ENCODE results near the gene CSGALNACT2. TPM values are rescaled to one million over a fixed set of nuclear protein-coding genes. Genes with fewer than 3 reads are reported as not detected.

The CSGALNACT2 gene
- polyA plus RNA-seq, 1 experiment = 14.1 TPM

DNA sequence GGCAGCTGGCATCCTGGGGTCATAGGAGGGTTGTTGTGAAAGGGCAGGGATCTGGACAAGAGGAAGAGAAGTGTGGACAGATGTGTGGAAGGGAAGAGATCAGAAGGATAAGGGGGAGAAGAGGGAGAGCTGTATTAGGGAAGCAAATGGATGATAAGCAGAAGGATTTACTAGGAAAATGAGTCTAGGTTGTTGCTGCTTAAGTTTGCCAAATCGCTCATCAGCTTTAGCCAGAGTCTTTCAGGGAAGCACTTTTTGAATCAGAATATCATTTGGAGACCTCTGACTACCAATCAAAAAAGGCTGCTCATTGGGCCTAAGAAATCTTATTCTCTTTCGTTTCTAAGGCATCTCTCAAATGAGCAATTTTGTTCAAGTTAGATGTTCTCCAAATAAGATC is 2.6 kb upstream of the CSGALNACT2 start:
- Histone ChIP-seq H3K4me3 (ENCODE audit: low read depth, low read length) (no peak overlapping the region), H3K27me3 (ENCODE audit: control insufficient read depth, insufficient read depth, low read length) (no peaks in the 10 kb centered on the region), H3K36me3 (ENCODE audit: control insufficient read depth, insufficient read depth, low read length) (no peaks in the 10 kb centered on the region)
- TF ChIP-seq CTCF (IDR thresholded peaks at IDR 0.05; ENCODE audit: insufficient read depth, low read depth, low read length) = no peak
- ChIA-PET POLR2A (no interaction called here), CTCF (interaction anchor here (1.2 kb wide), 1 partner anchor 66 kb away, joined by 5 read pairs; no protein-coding TSS in a partner anchor)
- DNase-seq (ENCODE audit: low read depth) = no peak

- ChIA-PET CTCF (no interaction called here), POLR2A (no interaction called here)
- H3K4me3 ChIP-seq (ENCODE audit: low read depth, low read length) = no peak overlapping the region
- H3K36me3 ChIP-seq (ENCODE audit: control insufficient read depth, insufficient read depth, low read length) = no peaks in the 10 kb centered on the region
- no peak for DNase-seq (ENCODE audit: low read depth)
- H3K27me3 ChIP-seq (ENCODE audit: control insufficient read depth, insufficient read depth, low read length) = no peaks in the 10 kb centered on the region
- no peak for TF ChIP-seq CTCF (IDR thresholded peaks at IDR 0.05; ENCODE audit: insufficient read depth, low read depth, low read length)
Observed at GRCh38 chr10:43136432-43136831, 1.8 kb upstream of the CSGALNACT2 start.

DNA sequence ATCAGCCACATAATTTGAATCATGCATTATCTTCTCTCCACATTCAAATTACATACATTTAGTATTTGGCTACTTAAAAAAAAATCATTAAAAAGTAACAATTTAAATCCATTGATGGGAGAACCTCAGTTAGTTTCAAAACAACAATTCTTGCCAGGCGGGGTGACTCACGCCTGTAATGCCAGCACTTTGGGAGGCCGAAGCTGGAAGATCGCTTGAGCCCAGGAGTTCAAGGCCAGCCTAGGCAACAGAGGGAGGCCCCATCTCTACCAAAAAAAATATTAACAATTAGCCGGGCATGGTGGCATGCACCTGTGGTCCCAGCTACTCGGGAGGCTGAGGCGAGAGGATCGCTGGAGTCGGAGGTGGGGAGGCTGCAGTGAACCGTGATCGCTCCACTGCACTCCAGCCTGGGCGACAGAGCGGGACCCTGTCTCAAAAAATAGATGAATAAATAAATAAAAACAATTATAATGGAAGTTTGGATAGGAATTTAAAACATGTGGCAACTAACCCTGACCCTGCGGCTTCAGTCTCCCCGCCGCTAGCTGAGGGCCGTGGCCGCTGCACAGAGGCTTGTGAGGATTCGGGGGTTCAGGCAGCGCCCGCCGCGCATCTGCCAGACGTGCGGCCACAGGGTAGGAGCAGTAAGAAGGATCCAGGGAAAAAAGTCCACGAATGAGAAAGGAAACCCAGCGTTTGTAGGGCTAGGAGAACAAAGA is 1.1 kb upstream of the CSGALNACT2 start:
- H3K27me3 ChIP-seq (ENCODE audit: control insufficient read depth, insufficient read depth, low read length) = no peaks in the 10 kb centered on the region
- H3K4me3 ChIP-seq (ENCODE audit: low read depth, low read length) = peak overlapping the region; percentile 73
- ChIA-PET POLR2A (no interaction called here), CTCF (interaction anchor here (1.0 kb wide), 1 partner anchor 23 kb away, joined by 3 read pairs; no protein-coding TSS in a partner anchor)
- no peaks in the 10 kb centered on the region for H3K36me3 ChIP-seq (ENCODE audit: control insufficient read depth, insufficient read depth, low read length)
- DNase-seq (ENCODE audit: low read depth) = no peak
- no peak for TF ChIP-seq CTCF (IDR thresholded peaks at IDR 0.05; ENCODE audit: insufficient read depth, low read depth, low read length)

GRCh38 chr10:43137717-43138020 is 576 bp upstream of the CSGALNACT2 start:
- no peak for DNase-seq (ENCODE audit: low read depth)
- H3K36me3 ChIP-seq (ENCODE audit: control insufficient read depth, insufficient read depth, low read length) = no peaks in the 10 kb centered on the region
- CTCF ChIA-PET = interaction anchor here (0.7 to 1.7 kb wide), 3 partner anchors 23 to 67 kb away, joined by 3 to 4 read pairs (median 4); no protein-coding TSS in a partner anchor
- peak overlapping the region; percentile 73 for H3K4me3 ChIP-seq (ENCODE audit: low read depth, low read length)
- H3K27me3 ChIP-seq (ENCODE audit: control insufficient read depth, insufficient read depth, low read length) = no peaks in the 10 kb centered on the region
- POLR2A ChIA-PET = no interaction called here
- no peak for TF ChIP-seq CTCF (IDR thresholded peaks at IDR 0.05; ENCODE audit: insufficient read depth, low read depth, low read length)

DNA sequence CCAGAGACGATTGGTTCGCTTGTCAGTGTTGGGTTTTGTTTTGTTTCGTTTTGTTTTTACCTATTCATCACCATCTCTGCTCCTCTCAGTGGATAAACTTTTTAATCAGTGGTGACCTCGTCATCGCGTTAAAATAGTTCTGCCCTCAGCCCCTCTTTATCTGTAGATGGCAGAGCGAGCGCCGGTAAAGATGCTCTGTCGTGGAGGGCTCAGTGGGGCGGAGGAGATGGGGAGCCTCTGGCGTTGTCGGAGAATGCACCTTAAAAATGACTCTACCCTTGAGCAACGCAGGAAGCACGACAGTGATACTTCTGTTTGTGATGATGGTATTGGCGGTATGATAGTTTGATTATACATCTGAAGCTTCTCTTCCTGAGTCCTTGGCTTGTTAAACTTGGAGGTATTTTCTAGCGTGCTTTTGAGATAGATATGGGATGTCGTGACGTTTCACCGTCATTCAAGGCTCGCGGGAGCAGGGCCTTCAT is 554 bp downstream of the CSGALNACT2 start:
- POLR2A ChIA-PET = interaction anchor here (0.6 kb wide), 1 partner anchor 34 kb away, joined by 3 read pairs; no protein-coding TSS in a partner anchor
- DNase-seq (ENCODE audit: low read depth) = no peak
- CTCF ChIA-PET = interaction anchor here (0.7 to 1.7 kb wide), 3 partner anchors 32 to 66 kb away, joined by 3 to 6 read pairs (median 4); no protein-coding TSS in a partner anchor
- no peaks in the 10 kb centered on the region for H3K36me3 ChIP-seq (ENCODE audit: control insufficient read depth, insufficient read depth, low read length)
- H3K4me3 ChIP-seq (ENCODE audit: low read depth, low read length) = peak overlapping the region; percentile 73
- no peaks in the 10 kb centered on the region for H3K27me3 ChIP-seq (ENCODE audit: control insufficient read depth, insufficient read depth, low read length)
- peak; percentile 9; the same call in 1 of the 2 replicates for TF ChIP-seq CTCF (IDR thresholded peaks at IDR 0.05; ENCODE audit: insufficient read depth, low read depth, low read length)
